ENCODE measurements around the gene ADARB2. TPM values are rescaled to one million over a fixed set of nuclear protein-coding genes. Genes with fewer than 3 reads are reported as not detected.
"Not testable (repeated sequence)": the region's sequence is repeated elsewhere in the genome, so short reads cannot be mapped to it uniquely, and the experiment has no call there.

Gene ADARB2
- total RNA-seq, 4 donors from 2014 or later, result 0.80 to 4.9 (median 2.3) TPM

DNA sequence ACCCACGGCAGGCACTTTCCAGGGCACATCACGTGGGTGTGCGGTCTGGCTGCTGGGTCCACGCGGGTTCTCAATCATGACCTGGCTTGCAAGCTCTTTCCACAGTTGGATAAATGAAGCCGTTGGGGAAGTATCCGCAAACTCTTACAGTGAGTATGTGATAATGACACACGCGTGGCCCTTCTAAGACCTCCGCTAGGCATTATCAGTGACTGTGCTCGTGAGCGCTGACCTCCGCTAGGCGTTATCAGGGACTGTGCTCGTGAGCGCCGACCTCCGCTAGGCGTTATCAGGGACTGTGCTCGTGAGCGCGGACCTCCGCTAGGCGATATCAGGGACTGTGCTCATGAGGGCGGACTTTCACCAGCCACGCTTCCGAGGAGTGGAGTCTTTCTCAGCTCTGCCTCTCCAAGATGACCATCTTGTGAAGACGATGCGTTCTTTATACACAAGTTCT, 574.1 kb downstream of the ADARB2 start:
- intact Hi-C loops (cut with DNase I; ENCODE audit: low total_unique reads), result no loop called here
- Histone ChIP-seq H3K4me3 (no peak overlapping the region), H3K4me1 (no peaks in the 10 kb centered on the region), H3K27me3 (no peaks in the 10 kb centered on the region), H3K27ac (no peak overlapping the region), H3K36me3 (no peaks in the 10 kb centered on the region), H3K9me3 (no peaks in the 10 kb centered on the region)
- TF ChIP-seq POLR2AphosphoS5 (IDR thresholded peaks at IDR 0.05), result no peak
- TF ChIP-seq POLR2A (IDR thresholded peaks at IDR 0.05), result no peak
- TF ChIP-seq EP300 (IDR thresholded peaks at IDR 0.05; ENCODE audit: low read depth), result no peak
- TF ChIP-seq, protein P1, sequence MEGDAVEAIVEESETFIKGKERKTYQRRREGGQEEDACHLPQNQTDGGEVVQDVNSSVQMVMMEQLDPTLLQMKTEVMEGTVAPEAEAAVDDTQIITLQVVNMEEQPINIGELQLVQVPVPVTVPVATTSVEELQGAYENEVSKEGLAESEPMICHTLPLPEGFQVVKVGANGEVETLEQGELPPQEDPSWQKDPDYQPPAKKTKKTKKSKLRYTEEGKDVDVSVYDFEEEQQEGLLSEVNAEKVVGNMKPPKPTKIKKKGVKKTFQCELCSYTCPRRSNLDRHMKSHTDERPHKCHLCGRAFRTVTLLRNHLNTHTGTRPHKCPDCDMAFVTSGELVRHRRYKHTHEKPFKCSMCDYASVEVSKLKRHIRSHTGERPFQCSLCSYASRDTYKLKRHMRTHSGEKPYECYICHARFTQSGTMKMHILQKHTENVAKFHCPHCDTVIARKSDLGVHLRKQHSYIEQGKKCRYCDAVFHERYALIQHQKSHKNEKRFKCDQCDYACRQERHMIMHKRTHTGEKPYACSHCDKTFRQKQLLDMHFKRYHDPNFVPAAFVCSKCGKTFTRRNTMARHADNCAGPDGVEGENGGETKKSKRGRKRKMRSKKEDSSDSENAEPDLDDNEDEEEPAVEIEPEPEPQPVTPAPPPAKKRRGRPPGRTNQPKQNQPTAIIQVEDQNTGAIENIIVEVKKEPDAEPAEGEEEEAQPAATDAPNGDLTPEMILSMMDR (IDR thresholded peaks at IDR 0.05), result no peak
- in situ Hi-C loops (cut with MboI; ENCODE audit: low pct_ligation_motif_present in 1 of 4, low pct_unique_long_range_greater_than_20kb in 1 of 4, low sequenced_read_pairs in 3 of 4), result no loop called here
- no peak for DNase-seq
- 86 to 92% methylated on average over 14 to 29 of the region's 29 CpGs for WGBS, 2 donors (ENCODE audit: low coverage in 1 of 2)

DNA sequence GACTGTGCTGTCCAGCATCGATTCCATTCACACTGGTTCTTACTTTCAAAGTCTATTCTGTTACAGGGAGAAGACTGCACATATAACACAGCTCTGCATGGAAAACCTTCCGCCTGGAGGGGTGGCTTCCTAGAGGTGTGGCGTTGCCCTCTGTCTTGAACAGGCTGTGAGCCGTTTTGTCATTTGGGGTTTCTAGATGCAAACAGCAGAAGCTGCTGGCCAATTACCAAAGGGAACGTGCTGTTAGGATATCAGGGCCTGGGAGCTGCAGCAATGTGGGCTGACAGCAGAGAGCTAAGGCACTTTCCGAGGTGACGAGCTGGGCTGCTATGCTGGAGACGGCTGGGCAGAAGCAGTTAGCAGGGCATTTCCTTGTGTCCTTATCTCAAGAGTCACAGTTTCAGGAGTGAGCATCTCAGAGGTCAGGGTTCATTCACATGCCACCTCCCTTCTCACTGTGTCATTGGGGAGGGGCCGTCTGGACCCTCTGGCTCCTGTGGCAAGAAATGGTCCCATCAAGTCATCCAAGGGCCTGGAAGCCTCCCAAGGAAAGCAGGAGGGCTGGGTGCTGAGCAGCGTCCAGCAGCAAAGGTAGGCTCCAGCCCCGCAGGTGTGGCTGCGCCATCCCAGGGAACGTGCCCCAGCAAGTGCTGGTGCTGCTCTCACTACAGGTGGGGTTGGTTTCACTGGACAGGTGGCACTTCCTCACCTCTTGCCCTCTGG, 574.7 kb downstream of the ADARB2 start:
- in situ Hi-C loops (cut with MboI; ENCODE audit: low pct_ligation_motif_present in 1 of 4, low pct_unique_long_range_greater_than_20kb in 1 of 4, low sequenced_read_pairs in 3 of 4) (no loop called here), intact Hi-C loops (cut with DNase I; ENCODE audit: low total_unique reads) (no loop called here)
- TF ChIP-seq POLR2AphosphoS5 (IDR thresholded peaks at IDR 0.05), result no peak
- TF ChIP-seq, protein P1 (IDR thresholded peaks at IDR 0.05), result no peak
- no peak for TF ChIP-seq POLR2A (IDR thresholded peaks at IDR 0.05)
- TF ChIP-seq EP300 (IDR thresholded peaks at IDR 0.05; ENCODE audit: low read depth), result no peak
- Histone ChIP-seq H3K4me3 (no peak overlapping the region), H3K4me1 (no peaks in the 10 kb centered on the region), H3K27me3 (no peaks in the 10 kb centered on the region), H3K36me3 (no peaks in the 10 kb centered on the region), H3K27ac (no peak overlapping the region), H3K9me3 (no peaks in the 10 kb centered on the region)
- no peak for DNase-seq
- WGBS, 2 donors (ENCODE audit: low coverage in 1 of 2), result 60 to 76% methylated on average over 2 to 11 of the region's 13 CpGs

DNA sequence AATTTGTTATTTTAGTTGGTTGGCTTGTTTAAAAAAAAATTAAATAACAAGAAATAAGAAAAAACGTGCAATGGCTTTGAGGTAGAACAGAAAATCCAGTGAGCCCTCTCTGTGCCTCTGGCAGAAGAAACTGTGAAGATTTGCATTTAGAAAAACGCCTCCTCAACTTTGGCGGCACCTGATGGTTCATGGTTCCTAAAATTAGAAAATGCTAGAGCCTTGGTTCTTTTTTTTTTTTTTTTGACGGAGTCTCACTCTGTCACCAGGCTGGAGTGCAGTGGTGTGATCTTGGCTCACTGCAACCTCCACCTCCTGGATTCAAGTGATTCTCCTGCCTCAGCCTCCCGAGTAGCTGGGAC, 576.0 kb downstream of the ADARB2 start:
- H3K4me3 ChIP-seq; intact Hi-C loops (cut with DNase I; ENCODE audit: low total_unique reads); H3K9me3 ChIP-seq; H3K27me3 ChIP-seq; H3K36me3 ChIP-seq; H3K4me1 ChIP-seq; H3K27ac ChIP-seq; DNase-seq; in situ Hi-C loops (cut with MboI; ENCODE audit: low pct_ligation_motif_present in 1 of 4, low pct_unique_long_range_greater_than_20kb in 1 of 4, low sequenced_read_pairs in 3 of 4): not testable (repeated sequence)
- WGBS, 2 donors (ENCODE audit: low coverage in 1 of 2), result 33 to 74% methylated on average over 1 to 5 of the region's 5 CpGs

DNA sequence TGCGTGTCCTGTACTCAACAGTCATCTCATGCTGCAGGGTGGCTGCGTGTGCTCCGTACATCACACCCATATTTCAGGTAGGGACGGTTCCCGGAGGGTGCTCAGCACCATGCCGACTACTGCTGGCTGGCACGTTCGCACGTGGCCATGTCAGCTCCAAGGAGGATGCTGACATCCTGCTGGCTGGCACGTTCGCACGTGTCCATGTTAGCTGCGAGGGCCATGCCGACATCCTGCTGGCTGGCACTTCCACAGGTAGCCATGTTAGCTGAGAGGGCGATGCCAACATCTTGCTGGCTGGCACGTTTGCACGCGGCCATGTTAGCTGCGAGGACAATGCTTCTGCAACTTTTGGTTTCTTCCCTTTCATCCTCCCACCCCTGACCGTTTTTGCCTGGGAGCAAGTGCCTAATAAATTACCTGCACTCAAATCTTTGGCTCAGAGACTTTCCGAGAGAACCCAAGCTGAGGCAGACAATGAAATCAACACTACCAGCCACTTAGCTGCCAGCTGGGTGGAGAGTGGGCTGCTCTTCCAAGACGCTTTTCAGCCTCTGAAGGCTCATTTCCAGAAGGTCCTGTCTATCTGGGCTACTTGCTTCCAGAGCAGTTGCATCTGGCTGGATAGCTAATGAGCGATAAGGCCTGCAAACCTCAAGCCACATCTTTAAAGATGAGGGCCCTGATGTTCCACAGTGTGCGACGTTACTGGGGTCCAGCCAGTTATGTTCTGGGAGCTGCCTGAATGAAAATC, 576.6 kb downstream of the ADARB2 start:
- DNase-seq, result no peak
- Histone ChIP-seq H3K36me3 (no peaks in the 10 kb centered on the region), H3K27ac (no peak overlapping the region), H3K4me3 (no peak overlapping the region), H3K27me3 (no peaks in the 10 kb centered on the region), H3K9me3 (no peaks in the 10 kb centered on the region), H3K4me1 (no peaks in the 10 kb centered on the region)
- in situ Hi-C loops (cut with MboI; ENCODE audit: low pct_ligation_motif_present in 1 of 4, low pct_unique_long_range_greater_than_20kb in 1 of 4, low sequenced_read_pairs in 3 of 4), result no loop called here
- WGBS, 2 donors (ENCODE audit: low coverage in 1 of 2), result 92% methylated on average over 25 of the region's 25 CpGs; no CpG with 5 or more reads in 1 of the 2 donors
- intact Hi-C loops (cut with DNase I; ENCODE audit: low total_unique reads), result no loop called here
- TF ChIP-seq POLR2AphosphoS5 (IDR thresholded peaks at IDR 0.05), result no peak
- no peak for TF ChIP-seq POLR2A (IDR thresholded peaks at IDR 0.05)
- no peak for TF ChIP-seq EP300 (IDR thresholded peaks at IDR 0.05; ENCODE audit: low read depth)
- TF ChIP-seq, protein P1 (IDR thresholded peaks at IDR 0.05), result no peak
